ENCODE data around the gene SCAP.

The SCAP gene

GRCh38 chr3:47475570-47476329 lies at the start of gene SCAP (continued):
- TF ChIP-seq, protein P1, sequence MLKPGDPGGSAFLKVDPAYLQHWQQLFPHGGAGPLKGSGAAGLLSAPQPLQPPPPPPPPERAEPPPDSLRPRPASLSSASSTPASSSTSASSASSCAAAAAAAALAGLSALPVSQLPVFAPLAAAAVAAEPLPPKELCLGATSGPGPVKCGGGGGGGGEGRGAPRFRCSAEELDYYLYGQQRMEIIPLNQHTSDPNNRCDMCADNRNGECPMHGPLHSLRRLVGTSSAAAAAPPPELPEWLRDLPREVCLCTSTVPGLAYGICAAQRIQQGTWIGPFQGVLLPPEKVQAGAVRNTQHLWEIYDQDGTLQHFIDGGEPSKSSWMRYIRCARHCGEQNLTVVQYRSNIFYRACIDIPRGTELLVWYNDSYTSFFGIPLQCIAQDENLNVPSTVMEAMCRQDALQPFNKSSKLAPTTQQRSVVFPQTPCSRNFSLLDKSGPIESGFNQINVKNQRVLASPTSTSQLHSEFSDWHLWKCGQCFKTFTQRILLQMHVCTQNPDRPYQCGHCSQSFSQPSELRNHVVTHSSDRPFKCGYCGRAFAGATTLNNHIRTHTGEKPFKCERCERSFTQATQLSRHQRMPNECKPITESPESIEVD (tag by site-specific recombination; IDR thresholded peaks at IDR 0.05), result no peak
- TF ChIP-seq ZNF792 (tag by site-specific recombination; IDR thresholded peaks at IDR 0.05) (no peak), GLIS1 (tag by site-specific recombination; IDR thresholded peaks at IDR 0.05) (peak; percentile 12; the same call in 1 of the 2 replicates), ZBTB17 (tag by site-specific recombination; IDR thresholded peaks at IDR 0.05) (no peak), ZNF529 (tag by site-specific recombination; IDR thresholded peaks at IDR 0.05; ENCODE audit: insufficient replicate concordance) (no peak), ZNF501 (tag by site-specific recombination; IDR thresholded peaks at IDR 0.05) (peak; percentile 40; the same call in 1 of the 2 replicates), ZNF223 (tag by site-specific recombination; IDR thresholded peaks at IDR 0.05) (no peak), ZSCAN4 (tag by site-specific recombination; IDR thresholded peaks at IDR 0.05) (no peak), SP7 (tag by site-specific recombination; IDR thresholded peaks at IDR 0.05) (peak; percentile 46; the same call in 1 of the 2 replicates), SP3 (tag by site-specific recombination; IDR thresholded peaks at IDR 0.05) (peak; percentile 91), ZNF211 (tag by site-specific recombination; IDR thresholded peaks at IDR 0.05; ENCODE audit: low read depth) (no peak), ZNF626 (tag by site-specific recombination; IDR thresholded peaks at IDR 0.05) (no peak), TCF7L2 (IDR thresholded peaks at IDR 0.05; ENCODE audit: borderline replicate concordance, low read depth, low read length) (no peak), KLF10 (tag by site-specific recombination; IDR thresholded peaks at IDR 0.05) (peak; percentile 28; the same call in 1 of the 2 replicates), ZBTB8A (tag by site-specific recombination; IDR thresholded peaks at IDR 0.05) (peak; percentile 53)
- TF ChIP-seq, protein P2, sequence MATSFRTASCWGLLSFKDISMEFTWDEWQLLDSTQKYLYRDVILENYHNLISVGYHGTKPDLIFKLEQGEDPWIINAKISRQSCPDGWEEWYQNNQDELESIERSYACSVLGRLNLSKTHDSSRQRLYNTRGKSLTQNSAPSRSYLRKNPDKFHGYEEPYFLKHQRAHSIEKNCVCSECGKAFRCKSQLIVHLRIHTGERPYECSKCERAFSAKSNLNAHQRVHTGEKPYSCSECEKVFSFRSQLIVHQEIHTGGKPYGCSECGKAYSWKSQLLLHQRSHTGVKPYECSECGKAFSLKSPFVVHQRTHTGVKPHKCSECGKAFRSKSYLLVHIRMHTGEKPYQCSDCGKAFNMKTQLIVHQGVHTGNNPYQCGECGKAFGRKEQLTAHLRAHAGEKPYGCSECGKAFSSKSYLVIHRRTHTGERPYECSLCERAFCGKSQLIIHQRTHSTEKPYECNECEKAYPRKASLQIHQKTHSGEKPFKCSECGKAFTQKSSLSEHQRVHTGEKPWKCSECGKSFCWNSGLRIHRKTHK (tag by site-specific recombination; IDR thresholded peaks at IDR 0.05), result no peak
- TF ChIP-seq, protein P3, sequence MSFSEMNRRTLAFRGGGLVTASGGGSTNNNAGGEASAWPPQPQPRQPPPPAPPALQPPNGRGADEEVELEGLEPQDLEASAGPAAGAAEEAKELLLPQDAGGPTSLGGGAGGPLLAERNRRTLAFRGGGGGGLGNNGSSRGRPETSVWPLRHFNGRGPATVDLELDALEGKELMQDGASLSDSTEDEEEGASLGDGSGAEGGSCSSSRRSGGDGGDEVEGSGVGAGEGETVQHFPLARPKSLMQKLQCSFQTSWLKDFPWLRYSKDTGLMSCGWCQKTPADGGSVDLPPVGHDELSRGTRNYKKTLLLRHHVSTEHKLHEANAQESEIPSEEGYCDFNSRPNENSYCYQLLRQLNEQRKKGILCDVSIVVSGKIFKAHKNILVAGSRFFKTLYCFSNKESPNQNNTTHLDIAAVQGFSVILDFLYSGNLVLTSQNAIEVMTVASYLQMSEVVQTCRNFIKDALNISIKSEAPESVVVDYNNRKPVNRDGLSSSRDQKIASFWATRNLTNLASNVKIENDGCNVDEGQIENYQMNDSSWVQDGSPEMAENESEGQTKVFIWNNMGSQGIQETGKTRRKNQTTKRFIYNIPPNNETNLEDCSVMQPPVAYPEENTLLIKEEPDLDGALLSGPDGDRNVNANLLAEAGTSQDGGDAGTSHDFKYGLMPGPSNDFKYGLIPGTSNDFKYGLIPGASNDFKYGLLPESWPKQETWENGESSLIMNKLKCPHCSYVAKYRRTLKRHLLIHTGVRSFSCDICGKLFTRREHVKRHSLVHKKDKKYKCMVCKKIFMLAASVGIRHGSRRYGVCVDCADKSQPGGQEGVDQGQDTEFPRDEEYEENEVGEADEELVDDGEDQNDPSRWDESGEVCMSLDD (tag by site-specific recombination; IDR thresholded peaks at IDR 0.05), result no peak
- TF ChIP-seq, protein P4, sequence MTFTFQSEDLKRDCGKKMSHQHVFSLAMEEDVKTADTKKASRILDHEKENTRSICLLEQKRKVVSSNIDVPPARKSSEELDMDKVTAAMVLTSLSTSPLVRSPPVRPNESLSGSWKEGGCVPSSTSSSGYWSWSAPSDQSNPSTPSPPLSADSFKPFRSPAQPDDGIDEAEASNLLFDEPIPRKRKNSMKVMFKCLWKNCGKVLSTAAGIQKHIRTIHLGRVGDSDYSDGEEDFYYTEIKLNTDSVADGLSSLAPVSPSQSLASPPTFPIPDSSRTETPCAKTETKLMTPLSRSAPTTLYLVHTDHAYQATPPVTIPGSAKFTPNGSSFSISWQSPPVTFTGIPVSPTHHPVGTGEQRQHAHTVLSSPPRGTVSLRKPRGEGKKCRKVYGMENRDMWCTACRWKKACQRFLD (tag by site-specific recombination; IDR thresholded peaks at IDR 0.05), result 0 out of 2 replicates have a peak, but pooled peaks have one; percentile 56
- TF ChIP-seq, protein P5, sequence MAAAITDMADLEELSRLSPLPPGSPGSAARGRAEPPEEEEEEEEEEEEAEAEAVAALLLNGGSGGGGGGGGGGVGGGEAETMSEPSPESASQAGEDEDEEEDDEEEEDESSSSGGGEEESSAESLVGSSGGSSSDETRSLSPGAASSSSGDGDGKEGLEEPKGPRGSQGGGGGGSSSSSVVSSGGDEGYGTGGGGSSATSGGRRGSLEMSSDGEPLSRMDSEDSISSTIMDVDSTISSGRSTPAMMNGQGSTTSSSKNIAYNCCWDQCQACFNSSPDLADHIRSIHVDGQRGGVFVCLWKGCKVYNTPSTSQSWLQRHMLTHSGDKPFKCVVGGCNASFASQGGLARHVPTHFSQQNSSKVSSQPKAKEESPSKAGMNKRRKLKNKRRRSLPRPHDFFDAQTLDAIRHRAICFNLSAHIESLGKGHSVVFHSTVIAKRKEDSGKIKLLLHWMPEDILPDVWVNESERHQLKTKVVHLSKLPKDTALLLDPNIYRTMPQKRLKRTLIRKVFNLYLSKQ (tag by site-specific recombination; IDR thresholded peaks at IDR 0.05; ENCODE audit: borderline replicate concordance), result no peak
- TF ChIP-seq, protein P6, sequence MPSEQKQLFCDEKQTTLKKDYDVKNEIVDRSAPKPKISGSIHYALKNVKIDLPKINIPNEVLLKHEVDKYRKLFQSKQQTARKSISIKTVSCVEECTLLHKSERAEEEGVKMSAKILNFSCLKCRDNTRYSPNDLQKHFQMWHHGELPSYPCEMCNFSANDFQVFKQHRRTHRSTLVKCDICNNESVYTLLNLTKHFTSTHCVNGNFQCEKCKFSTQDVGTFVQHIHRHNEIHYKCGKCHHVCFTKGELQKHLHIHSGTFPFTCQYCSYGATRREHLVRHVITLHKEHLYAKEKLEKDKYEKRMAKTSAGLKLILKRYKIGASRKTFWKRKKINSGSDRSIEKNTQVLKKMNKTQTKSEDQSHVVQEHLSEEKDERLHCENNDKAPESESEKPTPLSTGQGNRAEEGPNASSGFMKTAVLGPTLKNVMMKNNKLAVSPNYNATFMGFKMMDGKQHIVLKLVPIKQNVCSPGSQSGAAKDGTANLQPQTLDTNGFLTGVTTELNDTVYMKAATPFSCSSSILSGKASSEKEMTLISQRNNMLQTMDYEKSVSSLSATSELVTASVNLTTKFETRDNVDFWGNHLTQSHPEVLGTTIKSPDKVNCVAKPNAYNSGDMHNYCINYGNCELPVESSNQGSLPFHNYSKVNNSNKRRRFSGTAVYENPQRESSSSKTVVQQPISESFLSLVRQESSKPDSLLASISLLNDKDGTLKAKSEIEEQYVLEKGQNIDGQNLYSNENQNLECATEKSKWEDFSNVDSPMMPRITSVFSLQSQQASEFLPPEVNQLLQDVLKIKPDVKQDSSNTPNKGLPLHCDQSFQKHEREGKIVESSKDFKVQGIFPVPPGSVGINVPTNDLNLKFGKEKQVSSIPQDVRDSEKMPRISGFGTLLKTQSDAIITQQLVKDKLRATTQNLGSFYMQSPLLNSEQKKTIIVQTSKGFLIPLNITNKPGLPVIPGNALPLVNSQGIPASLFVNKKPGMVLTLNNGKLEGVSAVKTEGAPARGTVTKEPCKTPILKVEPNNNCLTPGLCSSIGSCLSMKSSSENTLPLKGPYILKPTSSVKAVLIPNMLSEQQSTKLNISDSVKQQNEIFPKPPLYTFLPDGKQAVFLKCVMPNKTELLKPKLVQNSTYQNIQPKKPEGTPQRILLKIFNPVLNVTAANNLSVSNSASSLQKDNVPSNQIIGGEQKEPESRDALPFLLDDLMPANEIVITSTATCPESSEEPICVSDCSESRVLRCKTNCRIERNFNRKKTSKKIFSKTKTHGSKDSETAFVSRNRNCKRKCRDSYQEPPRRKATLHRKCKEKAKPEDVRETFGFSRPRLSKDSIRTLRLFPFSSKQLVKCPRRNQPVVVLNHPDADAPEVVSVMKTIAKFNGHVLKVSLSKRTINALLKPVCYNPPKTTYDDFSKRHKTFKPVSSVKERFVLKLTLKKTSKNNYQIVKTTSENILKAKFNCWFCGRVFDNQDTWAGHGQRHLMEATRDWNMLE (tag by site-specific recombination; conservative IDR thresholded peaks at IDR 0.05; ENCODE audit: low read depth), result peak; percentile 62

Data from HEK293 (cell line).